Measurements from ENCODE around the gene CHD9. TPM values are rescaled to one million over a fixed set of nuclear protein-coding genes. Genes with fewer than 3 reads are reported as not detected.
"Not testable (repeated sequence)": the region's sequence is repeated elsewhere in the genome, so short reads cannot be mapped to it uniquely, and the experiment has no call there.

The CHD9 gene
- polyA plus RNA-seq, 3 donors: 15.8 to 26.1 (median 22.5) TPM

GRCh38 chr16:53323924-53324323 lies 269.1 kb downstream of the CHD9 start:
- Histone ChIP-seq H3K4me1 (ENCODE audit: control insufficient read depth in 1 of 2, insufficient read depth in 2 of 2, low read length in 2 of 2) (no peaks in the 10 kb centered on the region), H3K9ac (ENCODE audit: insufficient read depth, low read length, poor library complexity, severe bottlenecking) (no peak overlapping the region), H3K9me3 (replicated peaks in 1 of 2; ENCODE audit: control insufficient read depth in 1 of 2, insufficient read depth in 1 of 2, low read length in 2 of 2) (no peaks in the 10 kb centered on the region), H2AFZ (ENCODE audit: insufficient read depth, low read depth, low read length, poor library complexity, severe bottlenecking) (no peak overlapping the region), H3K36me3 (replicated peaks in 1 of 2; ENCODE audit: control insufficient read depth in 1 of 2, insufficient read depth in 2 of 2, low read length in 2 of 2) (peaks cover 51 to 73% of the 10 kb centered on the region in 2 donors), H3K27me3 (ENCODE audit: control insufficient read depth in 2 of 2, insufficient read depth in 2 of 2, low read length in 2 of 2) (no peaks in the 10 kb centered on the region), H3K4me3 (replicated peaks in 1 of 3; ENCODE audit: low read depth in 2 of 3, low read length in 3 of 3) (no peak overlapping the region), H4K20me1 (ENCODE audit: insufficient read depth, low read length) (no peaks in the 10 kb centered on the region), H3K27ac (ENCODE audit: low read depth in 1 of 2, low read length in 2 of 2) (peak overlapping the region in 1 of 2 donors; percentile 70), H3K4me2 (replicated peaks; ENCODE audit: extremely low read depth, low read length, poor library complexity, severe bottlenecking) (no peak overlapping the region), H3K79me2 (ENCODE audit: insufficient read depth, low read length) (no peaks in the 10 kb centered on the region)
- peak overlapping the region in 4 of 7 donors; percentile 29 to 75 (median 54) for H3K27ac Mint-ChIP-seq
- TF ChIP-seq CTCF (IDR thresholded peaks at IDR 0.05): no peak
- DNase-seq: no peak
- no peaks in the 10 kb centered on the region for H3K27me3 Mint-ChIP-seq (ENCODE audit: low read depth in 3 of 3)
- peaks cover 0 to 1% (median 0%) of the 10 kb centered on the region in 7 donors for H3K9me3 Mint-ChIP-seq
- no peaks in the 10 kb centered on the region for H3K4me1 Mint-ChIP-seq
- no peak overlapping the region for H3K4me3 Mint-ChIP-seq
- intact Hi-C loops (cut with micrococcal nuclease): no loop called here
- H3K36me3 Mint-ChIP-seq: peaks cover 38 to 43% of the 10 kb centered on the region in 2 donors
- WGBS (ENCODE audit: insufficient coverage): no CpG with 5 or more reads among the region's 5 CpGs

- H3K27ac Mint-ChIP-seq; H3K4me3 Mint-ChIP-seq; H3K27me3 Mint-ChIP-seq (ENCODE audit: low read depth in 3 of 3); DNase-seq; H3K36me3 ChIP-seq (replicated peaks in 1 of 2; ENCODE audit: control insufficient read depth in 1 of 2, insufficient read depth in 2 of 2, low read length in 2 of 2); H4K20me1 ChIP-seq (ENCODE audit: insufficient read depth, low read length); H3K9ac ChIP-seq (ENCODE audit: insufficient read depth, low read length, poor library complexity, severe bottlenecking); H2AFZ ChIP-seq (ENCODE audit: insufficient read depth, low read depth, low read length, poor library complexity, severe bottlenecking); H3K4me2 ChIP-seq (replicated peaks; ENCODE audit: extremely low read depth, low read length, poor library complexity, severe bottlenecking); H3K9me3 ChIP-seq (replicated peaks in 1 of 2; ENCODE audit: control insufficient read depth in 1 of 2, insufficient read depth in 1 of 2, low read length in 2 of 2); H3K79me2 ChIP-seq (ENCODE audit: insufficient read depth, low read length); H3K9me3 Mint-ChIP-seq; H3K4me3 ChIP-seq (replicated peaks in 1 of 3; ENCODE audit: low read depth in 2 of 3, low read length in 3 of 3); intact Hi-C loops (cut with micrococcal nuclease); H3K27me3 ChIP-seq (ENCODE audit: control insufficient read depth in 2 of 2, insufficient read depth in 2 of 2, low read length in 2 of 2); H3K27ac ChIP-seq (ENCODE audit: low read depth in 1 of 2, low read length in 2 of 2); H3K36me3 Mint-ChIP-seq: not testable (repeated sequence)
- H3K4me1 ChIP-seq (ENCODE audit: control insufficient read depth in 1 of 2, insufficient read depth in 2 of 2, low read length in 2 of 2): peaks cover 5 to 12% of the 10 kb centered on the region in 2 donors
- no CpG with 5 or more reads among the region's 3 CpGs for WGBS (ENCODE audit: insufficient coverage)
- peaks cover 21% of the 10 kb centered on the region for H3K4me1 Mint-ChIP-seq
Observed at GRCh38 chr16:53330991-53331390, 276.2 kb downstream of the CHD9 start.
